Smooth muscle cell of the umbilical artery (primary cell): Measurements from ENCODE around the gene TERB1. TPM values are rescaled to one million over a fixed set of nuclear protein-coding genes. Genes with fewer than 3 reads are reported as not detected.

Experiments
- total RNA-seq: library from RNA; depleted of rRNA; stranded (reverse); fragments of >200 nt; gene quantifications from 2 replicates; pipeline ENCODE4 v1.2.3, GENCODE V29; 2014

The TERB1 gene
- total RNA-seq, result under 0.01 TPM in 1 of 2 replicates, not detected in the other

GRCh38 chr16:66801320-66802105, at the start of gene TERB1:
Gene TERB1 (minus strand): TSS chr16:66801584. CDS start chr16:66796798, 4,786 bp downstream.

GRCh38 chr16:66844342-66845079, 43.1 kb upstream of the TERB1 start, which contains the start of gene CA7:
Gene CA7 (plus strand): TSS chr16:66844414. CDS start chr16:66844488, 74 bp downstream.

GRCh38 chr16:66830422-66831404, 29.3 kb upstream of the TERB1 start, which contains the start of gene NAE1:
Gene NAE1 (minus strand): TSS chr16:66830976. CDS start chr16:66830899, 77 bp downstream.

GRCh38 chr16:66751303-66751991, 49.9 kb downstream of the TERB1 start, which contains the start of gene DYNC1LI2:
Gene DYNC1LI2 (minus strand): TSS chr16:66751609. CDS start chr16:66751591, 18 bp downstream.

Other genes starting within 250 kb of the TERB1 start
- gene CKLF, start 249.0 kb downstream of the TERB1 start, total RNA-seq, result 37.1 and 51.1 TPM in 2 replicates
- gene CMTM1, start 235.1 kb downstream of the TERB1 start, total RNA-seq, result 1.5 and 1.9 TPM in 2 replicates
- gene CMTM2, start 222.1 kb downstream of the TERB1 start, total RNA-seq, result not detected in 2 replicates
- gene CMTM3, start 196.9 kb downstream of the TERB1 start, total RNA-seq, result 8.0 and 14.8 TPM in 2 replicates
- 17.5 and 23.0 TPM in 2 replicates for gene CMTM4, start 104.8 kb downstream of the TERB1 start, total RNA-seq
- gene DYNC1LI2, start 50.0 kb downstream of the TERB1 start, total RNA-seq, result 164 and 205 TPM in 2 replicates
- 63.5 and 78.5 TPM in 2 replicates for gene NAE1, start 29.4 kb upstream of the TERB1 start, total RNA-seq
- not detected in 2 replicates for gene CA7, start 42.8 kb upstream of the TERB1 start, total RNA-seq
- 8.0 and 20.1 TPM in 2 replicates for gene PDP2, start 78.9 kb upstream of the TERB1 start, total RNA-seq
- gene CDH16, start 117.3 kb upstream of the TERB1 start, total RNA-seq, result not detected in 2 replicates
- 21.1 and 37.4 TPM in 2 replicates for gene RRAD, start 124.0 kb upstream of the TERB1 start, total RNA-seq
- 139 and 204 TPM in 2 replicates for gene CIAO2B, start 132.8 kb upstream of the TERB1 start, total RNA-seq
- gene CES2, start 133.9 kb upstream of the TERB1 start, total RNA-seq, result 18.4 and 32.4 TPM in 2 replicates
- gene CES3, start 159.7 kb upstream of the TERB1 start, total RNA-seq, result 0.65 and 0.89 TPM in 2 replicates
- gene CES4A, start 187.0 kb upstream of the TERB1 start, total RNA-seq, result 1.3 and 3.0 TPM in 2 replicates
- 98.3 and 162 TPM in 2 replicates for gene CBFB, start 227.6 kb upstream of the TERB1 start, total RNA-seq